ENCODE measurements around the gene GJA1. TPM values are rescaled to one million over a fixed set of nuclear protein-coding genes. Genes with fewer than 3 reads are reported as not detected.

GJA1 gene
- total RNA-seq, 4 donors from 2014 or later: 4.6 to 19.8 (median 13.2) TPM

GRCh38 chr6:121465101-121465500, 29.7 kb downstream of the GJA1 start:
- H3K9me3 ChIP-seq: no peaks in the 10 kb centered on the region
- no peaks in the 10 kb centered on the region for H3K36me3 ChIP-seq
- H3K4me3 ChIP-seq: no peak overlapping the region
- no peak for DNase-seq
- no peaks in the 10 kb centered on the region for H3K4me1 ChIP-seq
- no peak overlapping the region for H3K27ac ChIP-seq
- H3K27me3 ChIP-seq: no peaks in the 10 kb centered on the region
- TF ChIP-seq, protein P1, sequence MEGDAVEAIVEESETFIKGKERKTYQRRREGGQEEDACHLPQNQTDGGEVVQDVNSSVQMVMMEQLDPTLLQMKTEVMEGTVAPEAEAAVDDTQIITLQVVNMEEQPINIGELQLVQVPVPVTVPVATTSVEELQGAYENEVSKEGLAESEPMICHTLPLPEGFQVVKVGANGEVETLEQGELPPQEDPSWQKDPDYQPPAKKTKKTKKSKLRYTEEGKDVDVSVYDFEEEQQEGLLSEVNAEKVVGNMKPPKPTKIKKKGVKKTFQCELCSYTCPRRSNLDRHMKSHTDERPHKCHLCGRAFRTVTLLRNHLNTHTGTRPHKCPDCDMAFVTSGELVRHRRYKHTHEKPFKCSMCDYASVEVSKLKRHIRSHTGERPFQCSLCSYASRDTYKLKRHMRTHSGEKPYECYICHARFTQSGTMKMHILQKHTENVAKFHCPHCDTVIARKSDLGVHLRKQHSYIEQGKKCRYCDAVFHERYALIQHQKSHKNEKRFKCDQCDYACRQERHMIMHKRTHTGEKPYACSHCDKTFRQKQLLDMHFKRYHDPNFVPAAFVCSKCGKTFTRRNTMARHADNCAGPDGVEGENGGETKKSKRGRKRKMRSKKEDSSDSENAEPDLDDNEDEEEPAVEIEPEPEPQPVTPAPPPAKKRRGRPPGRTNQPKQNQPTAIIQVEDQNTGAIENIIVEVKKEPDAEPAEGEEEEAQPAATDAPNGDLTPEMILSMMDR (IDR thresholded peaks at IDR 0.05): no peak
- TF ChIP-seq POLR2A (IDR thresholded peaks at IDR 0.05): no peak

GRCh38 chr6:121479486-121480098, 44.1 kb downstream of the GJA1 start:
- no peaks in the 10 kb centered on the region for H3K27me3 ChIP-seq
- no peak overlapping the region for H3K27ac ChIP-seq
- no peaks in the 10 kb centered on the region for H3K9me3 ChIP-seq
- no peaks in the 10 kb centered on the region for H3K4me1 ChIP-seq
- H3K4me3 ChIP-seq: no peak overlapping the region
- H3K36me3 ChIP-seq: no peaks in the 10 kb centered on the region
- TF ChIP-seq POLR2A (IDR thresholded peaks at IDR 0.05): no peak
- TF ChIP-seq, protein P1 (IDR thresholded peaks at IDR 0.05): no peak
- DNase-seq: no peak

DNA sequence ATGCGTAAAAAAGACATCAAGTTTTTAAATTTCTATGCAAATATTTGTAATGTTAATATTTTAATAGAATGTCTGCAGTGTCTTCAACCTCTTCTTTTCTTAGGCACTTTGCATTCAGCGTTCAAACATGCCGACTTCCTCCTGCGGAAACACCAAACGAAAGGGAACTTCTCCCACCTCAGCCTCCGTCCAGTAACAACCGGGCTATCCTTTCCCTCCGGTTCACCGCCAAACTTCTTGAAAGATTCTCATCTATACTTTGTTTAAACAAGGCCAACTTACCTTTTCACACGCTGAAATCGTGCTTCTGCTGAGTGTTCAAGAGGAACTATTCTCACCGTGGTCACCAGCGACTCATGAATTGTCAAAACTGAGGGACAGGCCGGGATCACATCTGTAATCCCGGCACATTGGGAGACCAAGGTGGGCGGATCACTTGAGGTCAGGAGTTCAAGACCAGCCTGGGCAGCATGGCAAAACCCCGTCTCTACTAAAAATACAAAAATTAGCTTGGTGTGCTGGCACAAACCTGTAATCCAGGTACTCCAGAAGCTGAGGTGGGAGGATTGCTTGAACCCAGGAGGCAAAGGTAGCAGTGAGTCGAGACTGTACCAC, 44.8 kb downstream of the GJA1 start:
- Histone ChIP-seq H3K36me3 (no peaks in the 10 kb centered on the region), H3K27me3 (no peaks in the 10 kb centered on the region), H3K27ac (no peak overlapping the region), H3K4me3 (no peak overlapping the region), H3K4me1 (no peaks in the 10 kb centered on the region), H3K9me3 (no peaks in the 10 kb centered on the region)
- DNase-seq: no peak
- TF ChIP-seq, protein P1 (IDR thresholded peaks at IDR 0.05): no peak
- no peak for TF ChIP-seq POLR2A (IDR thresholded peaks at IDR 0.05)

DNA sequence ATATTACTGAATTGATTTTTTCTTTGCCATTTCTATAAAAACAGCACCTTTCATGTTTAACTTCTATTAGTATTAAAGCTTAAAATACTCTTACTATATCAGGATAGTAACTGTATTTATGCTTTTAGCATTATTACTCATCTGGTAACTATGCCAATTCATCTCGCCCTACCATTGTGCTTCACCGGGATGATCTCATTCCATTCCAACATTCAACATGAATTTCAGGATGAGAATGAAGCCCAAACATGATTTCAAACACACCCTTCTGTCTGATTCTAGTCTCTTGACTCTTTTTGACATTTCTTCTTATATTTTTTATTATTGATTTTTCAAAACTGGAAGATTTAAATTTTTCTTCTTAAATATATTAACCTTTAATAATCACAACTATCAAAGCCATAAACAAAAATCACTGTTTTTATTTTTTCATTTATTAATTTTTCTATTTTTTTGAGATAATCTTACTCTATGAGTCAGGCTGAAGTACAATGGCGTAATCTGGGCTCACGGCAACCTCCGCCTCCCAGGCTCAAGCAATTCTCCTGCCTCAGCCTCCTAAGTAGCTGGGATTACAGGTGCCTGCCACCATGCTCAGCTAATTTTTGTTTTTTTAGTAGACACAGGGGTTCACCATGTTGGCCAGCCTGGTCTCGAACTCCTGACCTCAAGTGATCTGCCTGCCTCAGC, 46.7 kb downstream of the GJA1 start:
- Histone ChIP-seq H3K27ac (no peak overlapping the region), H3K4me3 (no peak overlapping the region), H3K36me3 (no peaks in the 10 kb centered on the region), H3K27me3 (no peaks in the 10 kb centered on the region), H3K9me3 (no peaks in the 10 kb centered on the region), H3K4me1 (no peaks in the 10 kb centered on the region)
- TF ChIP-seq, protein P1 (IDR thresholded peaks at IDR 0.05): no peak
- TF ChIP-seq POLR2A (IDR thresholded peaks at IDR 0.05): no peak
- DNase-seq: no peak

GRCh38 chr6:121482751-121483150, 47.3 kb downstream of the GJA1 start:
- H3K27ac ChIP-seq: no peak overlapping the region
- no peak for DNase-seq
- no peaks in the 10 kb centered on the region for H3K4me1 ChIP-seq
- H3K27me3 ChIP-seq: no peaks in the 10 kb centered on the region
- no peaks in the 10 kb centered on the region for H3K36me3 ChIP-seq
- TF ChIP-seq, protein P1 (IDR thresholded peaks at IDR 0.05): no peak
- TF ChIP-seq POLR2A (IDR thresholded peaks at IDR 0.05): no peak
- no peak overlapping the region for H3K4me3 ChIP-seq
- no peaks in the 10 kb centered on the region for H3K9me3 ChIP-seq
